T-helper 1 cell treated with Interleukin-12 subunit alpha and Interleukin-12 subunit beta and Interleukin-4 antibody, amounts not matched to agents 30 μg/mL and 1 μg/mL, for 36 hours (primary cell): ENCODE data around the gene NFX1.
"Not testable (repeated sequence)": the region's sequence is repeated elsewhere in the genome, so short reads cannot be mapped to it uniquely, and the experiment has no call there.

Experiments
- H3K27ac Mint-ChIP-seq: one replicate; pipeline ENCODE4 v1.8.0; 2021; ENCODE audit warnings: mild to moderate bottlenecking, mixed read lengths
- H3K27me3 Mint-ChIP-seq: one replicate; pipeline ENCODE4 v1.8.0; 2021; ENCODE audit warnings: low read depth, mixed read lengths
- H3K36me3 Mint-ChIP-seq: one replicate; pipeline ENCODE4 v1.8.0; 2021; ENCODE audit warnings: low read depth, mixed read lengths
- H3K4me1 Mint-ChIP-seq: one replicate; pipeline ENCODE4 v1.8.0; 2021; ENCODE audit warnings: low read depth, mixed read lengths
- H3K4me3 Mint-ChIP-seq: one replicate; pipeline ENCODE4 v1.8.0; 2021; ENCODE audit warnings: mild to moderate bottlenecking, moderate library complexity, mixed read lengths
- H3K9me3 Mint-ChIP-seq: one replicate; pipeline ENCODE4 v1.8.0; 2021; ENCODE audit warnings: mixed read lengths

Gene NFX1

DNA sequence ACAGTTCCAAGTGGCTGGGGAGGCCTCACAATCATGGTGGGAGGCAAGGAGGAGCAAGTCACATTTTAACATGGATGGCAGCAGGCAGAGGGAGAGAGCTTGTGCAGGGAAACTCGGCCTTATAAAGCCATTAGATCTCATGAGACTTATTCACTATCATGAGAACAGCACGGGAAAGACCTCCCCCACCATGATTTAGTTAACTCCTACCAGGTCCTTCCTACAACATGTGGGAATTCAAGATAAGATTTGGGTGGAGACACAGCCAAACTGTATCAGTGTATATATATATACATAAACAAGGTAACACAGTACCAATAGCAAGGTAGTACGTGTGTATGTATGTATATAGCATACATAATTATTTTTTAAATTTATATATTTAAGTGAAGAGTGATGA is 50.9 kb downstream of the NFX1 start:
- no peak overlapping the region for H3K27ac Mint-ChIP-seq
- H3K4me3 Mint-ChIP-seq, result no peak overlapping the region
- no peaks in the 10 kb centered on the region for H3K27me3 Mint-ChIP-seq
- H3K36me3 Mint-ChIP-seq, result peaks cover 54% of the 10 kb centered on the region
- H3K4me1 Mint-ChIP-seq, result peaks cover 4% of the 10 kb centered on the region
- H3K9me3 Mint-ChIP-seq, result peaks cover 26% of the 10 kb centered on the region

DNA sequence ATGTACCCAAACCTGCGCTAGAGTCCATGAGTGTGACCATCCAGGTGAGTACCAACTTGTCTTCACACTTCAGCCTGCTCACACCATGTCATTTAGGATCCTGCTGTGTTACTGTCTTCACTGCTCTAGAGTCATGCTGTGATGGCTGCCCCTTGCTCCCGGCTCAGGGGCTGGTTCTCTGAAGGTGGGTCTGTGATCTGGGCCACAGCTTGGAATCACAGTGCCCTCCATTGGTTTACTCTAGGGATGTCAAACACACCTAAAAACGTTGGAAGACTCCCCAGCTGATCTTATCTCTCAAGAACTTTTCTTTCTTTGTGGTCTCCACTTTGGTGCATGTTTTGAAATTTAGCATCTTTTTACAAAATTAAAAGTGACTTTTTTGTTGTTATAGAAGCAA is 53.8 kb downstream of the NFX1 start:
- Mint-ChIP-seq H3K4me1 (peaks cover 4% of the 10 kb centered on the region), H3K36me3 (peaks cover 67% of the 10 kb centered on the region), H3K27me3 (no peaks in the 10 kb centered on the region), H3K4me3 (no peak overlapping the region), H3K27ac (no peak overlapping the region), H3K9me3 (peaks cover 19% of the 10 kb centered on the region)

DNA sequence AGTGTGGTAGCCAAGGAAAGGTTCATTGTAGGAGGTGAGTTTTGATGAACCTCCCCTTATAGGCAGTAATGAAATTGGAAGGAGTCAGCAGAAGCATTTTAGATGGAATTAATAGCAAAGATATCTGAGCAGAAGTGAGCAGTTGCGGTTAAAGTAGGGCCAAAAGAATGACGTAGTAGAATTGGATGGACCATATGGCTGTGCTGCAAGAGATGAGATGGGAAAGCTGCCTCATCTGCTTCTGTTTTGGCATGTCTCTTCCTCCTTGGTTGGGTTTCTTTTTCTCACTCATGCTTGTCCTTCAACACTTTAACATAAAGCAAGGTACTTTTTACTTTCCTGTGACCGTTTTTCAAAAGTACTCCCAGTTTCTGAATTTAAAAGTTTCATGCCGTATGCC is 56.2 kb downstream of the NFX1 start:
- peaks cover 49% of the 10 kb centered on the region for H3K36me3 Mint-ChIP-seq
- H3K27me3 Mint-ChIP-seq, result no peaks in the 10 kb centered on the region

DNA sequence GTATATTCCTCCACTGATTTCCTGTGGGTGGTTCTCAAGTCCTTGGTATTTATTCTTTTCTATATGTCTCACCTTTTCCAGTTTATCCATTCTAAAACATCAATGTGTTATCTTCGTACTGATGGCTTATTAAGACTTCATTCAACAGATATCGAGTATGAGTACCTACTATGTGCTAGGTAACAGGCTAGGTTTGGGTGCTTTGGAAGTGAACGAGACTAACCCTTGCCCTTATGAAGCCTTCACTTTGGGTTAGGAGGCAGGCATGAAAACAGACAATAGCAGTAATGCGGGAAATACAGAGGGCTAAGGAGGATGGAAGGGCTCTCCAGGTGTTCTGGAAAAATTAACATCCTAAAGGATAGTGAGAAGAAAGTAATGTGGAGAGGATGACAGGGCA is 58.7 kb downstream of the NFX1 start:
- Mint-ChIP-seq H3K4me3 (no peak overlapping the region), H3K36me3 (peaks cover 43% of the 10 kb centered on the region), H3K27me3 (no peaks in the 10 kb centered on the region), H3K9me3 (no peaks in the 10 kb centered on the region), H3K27ac (no peak overlapping the region), H3K4me1 (no peaks in the 10 kb centered on the region)

More for the DNA sequence above, 56.2 kb downstream of the NFX1 start:
- Mint-ChIP-seq H3K4me1 (no peaks in the 10 kb centered on the region), H3K4me3 (no peak overlapping the region), H3K9me3 (no peaks in the 10 kb centered on the region), H3K27ac (no peak overlapping the region)

DNA sequence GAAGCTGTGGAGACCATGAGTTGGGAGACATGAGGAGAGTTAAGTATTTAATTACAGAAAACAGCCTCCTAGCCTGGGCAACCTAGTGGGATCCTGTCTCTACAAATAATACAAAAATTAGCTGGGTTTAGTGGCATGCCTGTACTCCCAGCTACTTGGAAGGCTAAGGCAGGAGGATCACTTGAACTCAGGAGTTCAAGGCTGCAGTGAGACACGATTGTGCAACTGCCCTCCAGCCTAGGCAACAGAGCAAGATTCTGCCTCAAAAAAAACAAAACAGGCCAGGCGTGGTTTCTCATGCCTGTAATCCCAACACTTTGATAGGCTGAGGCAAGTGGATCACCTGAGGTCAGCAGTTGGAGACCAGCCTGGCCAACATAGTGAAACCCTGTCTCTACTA is 59.4 kb downstream of the NFX1 start:
- no peaks in the 10 kb centered on the region for H3K27me3 Mint-ChIP-seq
- H3K27ac Mint-ChIP-seq, result no peak overlapping the region
- no peak overlapping the region for H3K4me3 Mint-ChIP-seq
- peaks cover 45% of the 10 kb centered on the region for H3K36me3 Mint-ChIP-seq
- no peaks in the 10 kb centered on the region for H3K4me1 Mint-ChIP-seq
- H3K9me3 Mint-ChIP-seq, result no peaks in the 10 kb centered on the region

DNA sequence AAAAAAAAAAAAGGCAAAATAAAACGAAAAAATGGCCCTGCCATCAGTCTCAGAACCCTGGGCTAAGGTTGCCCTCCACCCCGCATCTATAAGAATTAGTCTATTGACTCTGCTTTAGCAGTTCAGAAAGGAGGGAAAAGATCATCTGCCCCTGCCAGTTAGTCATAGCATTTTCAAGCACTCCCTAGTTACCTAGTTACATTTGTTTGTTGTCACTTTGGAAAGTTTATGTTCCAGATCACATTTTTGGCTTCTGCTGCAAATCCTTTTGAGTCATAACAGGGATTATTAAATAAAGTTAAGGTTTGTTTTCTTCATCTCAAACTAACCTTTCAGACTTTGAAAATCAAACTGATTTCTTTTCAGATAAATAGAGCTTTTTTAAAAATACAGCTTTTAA is 60.0 kb downstream of the NFX1 start:
- Mint-ChIP-seq H3K9me3 (no peaks in the 10 kb centered on the region), H3K4me3 (no peak overlapping the region), H3K27me3 (no peaks in the 10 kb centered on the region), H3K4me1 (peaks cover 2% of the 10 kb centered on the region), H3K27ac (no peak overlapping the region), H3K36me3 (peaks cover 49% of the 10 kb centered on the region)

DNA sequence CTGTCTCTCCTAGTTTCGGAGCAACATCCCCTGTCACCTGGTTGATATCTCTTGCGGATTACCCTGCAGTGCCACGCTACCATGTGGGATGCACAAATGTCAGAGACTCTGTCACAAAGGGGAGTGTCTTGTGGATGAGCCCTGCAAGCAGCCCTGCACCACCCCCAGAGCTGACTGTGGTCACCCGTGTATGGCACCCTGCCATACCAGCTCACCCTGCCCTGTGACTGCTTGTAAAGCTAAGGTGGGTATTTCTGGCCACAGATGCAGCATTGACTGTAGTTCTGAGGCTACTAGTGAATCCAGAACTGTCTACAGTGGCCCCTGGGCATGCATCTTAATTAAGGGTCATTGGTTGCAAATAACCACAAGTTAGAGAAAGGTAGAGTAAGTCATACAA is 61.2 kb downstream of the NFX1 start:
- Mint-ChIP-seq H3K9me3 (no peaks in the 10 kb centered on the region), H3K36me3 (peaks cover 46% of the 10 kb centered on the region), H3K4me1 (peaks cover 2% of the 10 kb centered on the region), H3K27me3 (no peaks in the 10 kb centered on the region), H3K4me3 (no peak overlapping the region), H3K27ac (no peak overlapping the region)

DNA sequence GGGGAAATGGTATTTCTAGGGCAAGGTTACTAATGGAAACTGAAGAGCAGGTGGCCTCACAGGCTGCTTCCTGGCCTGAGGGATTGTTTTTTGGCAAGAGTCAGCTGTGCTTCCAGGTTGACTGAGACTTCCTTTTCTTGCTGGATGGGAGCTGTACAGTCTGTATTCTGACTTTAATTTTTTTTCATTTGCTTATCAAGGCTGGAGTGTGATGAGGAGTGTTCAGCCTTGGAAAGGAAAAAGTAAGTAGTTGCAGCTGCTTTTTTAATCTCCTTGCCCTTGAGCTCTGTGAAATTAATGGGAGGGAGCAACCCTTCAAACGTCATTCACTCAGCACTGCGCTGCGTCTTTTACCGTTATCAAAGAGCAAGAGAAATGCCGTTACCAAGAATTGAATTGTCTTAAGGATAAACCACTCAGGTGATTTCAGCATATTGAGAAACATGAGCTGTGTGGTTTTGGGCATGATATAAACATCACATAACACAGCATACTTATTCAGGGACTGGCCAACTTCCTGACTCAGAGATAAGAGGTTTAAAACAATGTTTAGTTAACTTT is 64.4 kb downstream of the NFX1 start:
- peak overlapping the region; percentile 8 for H3K27ac Mint-ChIP-seq
- peaks cover 24% of the 10 kb centered on the region for H3K36me3 Mint-ChIP-seq
- no peaks in the 10 kb centered on the region for H3K27me3 Mint-ChIP-seq
- no peak overlapping the region for H3K4me3 Mint-ChIP-seq
- H3K9me3 Mint-ChIP-seq, result no peaks in the 10 kb centered on the region
- H3K4me1 Mint-ChIP-seq, result peaks cover 2% of the 10 kb centered on the region

DNA sequence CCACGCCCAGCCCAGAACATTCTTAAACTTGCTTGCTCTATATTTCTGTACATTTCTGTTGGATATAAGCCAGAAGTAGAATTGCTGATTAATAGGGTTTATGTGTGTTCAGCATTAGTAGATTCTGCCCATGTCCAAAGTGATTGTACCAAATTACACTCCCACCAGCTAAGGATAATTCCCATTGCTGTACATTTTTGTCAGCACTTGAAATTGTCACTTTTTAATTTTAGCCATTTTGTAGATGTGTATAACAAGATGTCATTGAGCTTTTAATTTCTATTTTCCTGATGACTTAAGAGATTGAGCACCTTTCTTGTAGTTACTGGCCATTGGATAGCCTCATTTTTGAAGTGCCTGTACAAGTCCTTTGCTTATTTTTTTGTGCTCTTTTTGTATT is 65.6 kb downstream of the NFX1 start:
- no peak overlapping the region for H3K27ac Mint-ChIP-seq
- no peak overlapping the region for H3K4me3 Mint-ChIP-seq
- peaks cover 24% of the 10 kb centered on the region for H3K36me3 Mint-ChIP-seq
- H3K27me3 Mint-ChIP-seq, result no peaks in the 10 kb centered on the region
- H3K4me1 Mint-ChIP-seq, result peaks cover 2% of the 10 kb centered on the region
- no peaks in the 10 kb centered on the region for H3K9me3 Mint-ChIP-seq

DNA sequence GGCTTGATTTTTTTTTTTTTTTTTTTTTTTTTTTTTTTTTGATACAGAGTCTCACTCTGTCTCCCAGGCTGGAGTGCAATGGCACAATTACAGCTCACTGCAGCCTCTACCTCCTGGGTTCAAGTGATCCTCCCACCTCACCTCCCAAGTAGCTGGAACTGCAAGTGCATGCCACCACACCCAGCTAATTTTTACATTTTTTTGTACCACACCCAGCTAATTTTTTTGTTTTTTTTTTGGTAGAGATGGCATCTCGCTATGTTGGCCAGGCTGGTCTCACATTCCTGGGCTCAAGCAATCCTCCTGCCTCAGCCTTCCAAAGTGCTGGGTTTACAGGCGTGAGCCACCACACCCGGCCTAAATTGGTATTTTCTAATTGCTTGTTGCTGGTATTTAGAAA is 68.3 kb downstream of the NFX1 start:
- H3K9me3 Mint-ChIP-seq, H3K27me3 Mint-ChIP-seq, H3K27ac Mint-ChIP-seq, H3K4me1 Mint-ChIP-seq, H3K4me3 Mint-ChIP-seq: not testable (repeated sequence)
- peaks cover 22% of the 10 kb centered on the region for H3K36me3 Mint-ChIP-seq

DNA sequence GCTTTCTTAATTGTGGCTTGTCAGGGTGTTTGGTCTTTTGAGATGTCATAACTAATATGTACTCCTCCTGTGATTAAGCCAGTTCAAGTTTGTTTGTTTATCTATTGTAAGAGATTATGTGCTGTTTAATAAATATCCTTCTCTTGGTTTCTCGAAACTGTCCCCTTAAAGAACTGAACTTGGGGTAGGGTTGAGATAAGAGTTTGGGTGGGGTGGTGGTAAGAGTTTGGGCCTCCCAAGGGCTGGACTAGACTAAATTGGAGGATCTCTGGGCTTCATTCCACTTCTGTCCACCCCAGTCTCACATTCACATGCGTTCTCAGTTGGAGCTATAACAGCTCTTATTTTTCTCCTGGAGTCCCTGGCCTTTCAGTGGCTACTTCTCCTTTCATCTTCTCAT is 73.8 kb downstream of the NFX1 start:
- H3K27me3 Mint-ChIP-seq, result no peaks in the 10 kb centered on the region
- no peak overlapping the region for H3K4me3 Mint-ChIP-seq
- H3K4me1 Mint-ChIP-seq, result no peaks in the 10 kb centered on the region
- H3K36me3 Mint-ChIP-seq, result peaks cover 30% of the 10 kb centered on the region
- H3K9me3 Mint-ChIP-seq, result no peaks in the 10 kb centered on the region
- H3K27ac Mint-ChIP-seq, result no peak overlapping the region

DNA sequence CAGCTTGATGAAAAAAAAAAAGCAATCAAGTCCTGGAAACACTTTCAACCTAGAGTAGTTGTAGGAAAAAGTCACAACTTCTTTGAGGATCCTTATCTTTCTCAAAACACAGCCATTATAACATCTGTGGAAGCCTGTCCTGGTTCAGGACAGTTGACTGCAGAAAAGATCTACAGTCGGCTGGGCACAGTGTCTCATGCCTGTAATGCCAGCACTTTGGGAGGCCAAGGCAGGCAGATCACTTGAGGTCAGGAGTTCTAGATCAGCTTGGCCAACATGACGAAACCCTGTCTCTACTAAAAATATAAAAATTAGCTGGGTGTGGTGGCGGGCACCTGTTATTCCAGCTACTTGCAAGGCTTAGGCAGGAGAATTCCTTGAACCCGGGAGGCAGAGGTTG is 74.5 kb downstream of the NFX1 start:
- peaks cover 33% of the 10 kb centered on the region for H3K36me3 Mint-ChIP-seq
- not testable (repeated sequence) for H3K27me3 Mint-ChIP-seq, H3K4me1 Mint-ChIP-seq, H3K27ac Mint-ChIP-seq, H3K4me3 Mint-ChIP-seq, H3K9me3 Mint-ChIP-seq

DNA sequence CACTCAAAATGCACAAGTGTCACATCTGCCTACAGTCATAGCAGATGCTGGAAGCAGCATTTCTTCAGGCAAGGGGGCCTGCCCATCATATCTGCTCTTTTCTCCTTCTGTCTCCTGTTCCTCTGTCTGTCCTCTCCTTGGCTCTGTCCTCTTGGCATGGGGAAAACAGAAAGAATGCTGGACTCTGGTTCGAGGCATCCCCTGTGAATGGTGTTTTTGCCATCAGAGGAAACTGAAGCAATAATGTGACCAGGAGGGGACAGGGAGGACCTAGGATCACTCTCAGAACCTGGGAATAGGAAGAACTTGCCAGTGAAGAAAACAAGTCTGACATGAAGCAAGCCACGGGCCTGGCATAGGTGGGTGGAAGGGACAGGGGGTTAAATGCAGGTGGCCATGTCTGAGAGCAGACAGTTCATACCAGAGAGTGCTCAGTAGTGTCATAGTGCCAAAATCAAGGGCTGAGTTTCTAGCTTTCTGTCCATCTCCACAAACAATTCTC is 76.7 kb downstream of the NFX1 start:
- H3K27me3 Mint-ChIP-seq, result no peaks in the 10 kb centered on the region
- no peaks in the 10 kb centered on the region for H3K9me3 Mint-ChIP-seq
- peaks cover 40% of the 10 kb centered on the region for H3K36me3 Mint-ChIP-seq
- H3K27ac Mint-ChIP-seq, result no peak overlapping the region
- H3K4me1 Mint-ChIP-seq, result peaks cover 2% of the 10 kb centered on the region
- no peak overlapping the region for H3K4me3 Mint-ChIP-seq

DNA sequence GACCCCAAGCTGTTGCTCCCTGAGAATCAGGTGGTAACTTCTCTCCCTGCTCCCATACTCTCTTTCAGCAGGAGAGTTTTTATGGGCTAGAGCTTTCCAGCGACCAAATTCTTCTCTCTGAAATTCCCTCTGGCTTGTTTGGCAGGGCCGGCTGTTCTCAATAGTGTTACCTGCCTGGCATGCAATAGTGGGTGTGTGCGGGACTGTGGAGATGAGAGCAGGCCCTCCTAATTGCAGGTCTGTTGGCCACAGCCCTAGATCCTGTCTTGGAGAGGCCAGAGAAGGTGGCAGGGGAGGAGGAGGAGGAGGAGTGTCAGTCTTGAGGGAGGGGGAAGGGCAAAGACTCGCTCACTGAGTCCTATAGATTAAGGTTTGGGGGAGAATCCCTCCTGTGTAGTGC is 82.6 kb downstream of the NFX1 start:
- Mint-ChIP-seq H3K4me1 (peaks cover 15% of the 10 kb centered on the region), H3K27ac (no peak overlapping the region), H3K27me3 (no peaks in the 10 kb centered on the region), H3K36me3 (peaks cover 17% of the 10 kb centered on the region), H3K9me3 (no peaks in the 10 kb centered on the region), H3K4me3 (no peak overlapping the region)

DNA sequence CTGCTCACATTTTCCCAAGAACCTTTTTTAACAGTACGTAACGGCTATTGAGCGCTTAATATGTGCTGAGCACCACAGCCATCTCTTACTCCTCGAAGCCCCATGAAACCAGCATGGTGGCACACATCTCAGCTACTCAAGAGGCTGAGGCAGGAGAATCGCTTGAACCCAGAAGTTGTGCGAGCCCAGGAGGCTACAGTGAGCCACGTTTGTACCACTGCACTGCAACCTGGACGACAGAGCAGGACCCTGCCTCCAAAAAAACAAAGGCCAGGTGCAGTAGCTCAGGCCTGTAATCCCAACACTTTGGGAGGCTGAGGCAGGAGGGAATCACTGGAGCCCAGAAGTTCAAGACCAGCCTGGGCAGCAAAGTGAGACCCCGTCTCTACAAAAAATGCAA is 83.9 kb downstream of the NFX1 start:
- no peaks in the 10 kb centered on the region for H3K9me3 Mint-ChIP-seq
- no peak overlapping the region for H3K27ac Mint-ChIP-seq
- H3K4me3 Mint-ChIP-seq, result no peak overlapping the region
- H3K4me1 Mint-ChIP-seq, result peaks cover 15% of the 10 kb centered on the region
- H3K27me3 Mint-ChIP-seq, result no peaks in the 10 kb centered on the region
- peaks cover 14% of the 10 kb centered on the region for H3K36me3 Mint-ChIP-seq

DNA sequence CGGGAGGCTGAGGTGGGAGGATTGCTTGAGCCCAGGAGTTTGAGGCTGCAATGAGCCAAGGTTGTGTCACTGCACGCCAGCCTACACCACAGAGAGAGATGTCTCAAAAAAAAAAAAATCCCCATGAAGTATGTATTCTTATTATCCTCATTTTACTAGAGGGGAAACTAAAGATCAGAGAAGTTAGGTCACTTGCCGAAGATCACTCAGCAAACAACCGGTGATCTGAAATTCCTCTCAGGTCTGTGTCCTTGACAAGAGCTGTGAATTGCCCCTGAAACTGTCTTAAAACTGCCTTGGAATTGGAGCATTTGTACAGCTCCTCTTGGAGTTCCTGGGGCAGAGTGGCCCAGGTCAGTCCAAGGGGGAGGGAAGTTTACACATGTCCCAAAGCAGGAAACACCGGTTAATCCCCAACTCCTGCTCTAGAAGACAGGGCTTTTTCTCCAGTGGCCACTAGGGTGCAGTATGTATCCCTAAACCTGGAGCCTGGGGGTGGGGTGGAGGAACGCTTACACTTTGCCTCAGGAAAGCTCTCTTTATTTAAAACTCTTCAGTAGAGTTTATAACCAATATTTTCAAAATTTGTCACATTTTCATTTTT is 84.4 kb downstream of the NFX1 start:
- H3K4me3 Mint-ChIP-seq, result no peak overlapping the region
- peaks cover 10% of the 10 kb centered on the region for H3K36me3 Mint-ChIP-seq
- no peaks in the 10 kb centered on the region for H3K27me3 Mint-ChIP-seq
- no peaks in the 10 kb centered on the region for H3K9me3 Mint-ChIP-seq
- peaks cover 15% of the 10 kb centered on the region for H3K4me1 Mint-ChIP-seq
- H3K27ac Mint-ChIP-seq, result no peak overlapping the region
